Adrenal gland (tissue), 12 donors: ENCODE data around the gene GLIS1. TPM values are rescaled to one million over a fixed set of nuclear protein-coding genes. Genes with fewer than 3 reads are reported as not detected.

Experiments used
- DNase-seq, 7 donors: peaks; one replicate each; pipeline ENCODE4 v3.0.0-alpha.2; 2019 to 2020
- H3K27ac ChIP-seq, 5 donors: fragments of 200-600 bp; sonication (generic) in 4 of 5; 1 replicate in 3 of 5; 2 replicates in 2 of 5; pipeline versions ENCODE4 v1.5.1 to v1.8.0; 2016 to 2020; ENCODE audit warnings: mild to moderate bottlenecking in 1 of 5
- H3K27me3 ChIP-seq: fragments of 200-600 bp; 2 replicates; pipeline ENCODE4 v1.8.0; 2021
- H3K36me3 ChIP-seq, 2 donors: fragments of 200-600 bp; replicated peaks in 1 of 2; 1 replicate in 1 of 2; 2 replicates in 1 of 2; pipeline versions ENCODE4 v1.5.1 to v1.8.0; 2018 to 2022
- H3K4me1 ChIP-seq, 2 donors: fragments of 200-600 bp; replicated peaks in 1 of 2; 1 replicate in 1 of 2; 2 replicates in 1 of 2; pipeline versions ENCODE4 v1.5.1 to v1.8.0; 2018 to 2021
- H3K4me3 ChIP-seq, 4 donors: fragments of 200-600 bp; sonication (generic) in 3 of 4; one replicate each; pipeline ENCODE4 v1.5.1; 2016 to 2018
- H3K9me3 ChIP-seq, 3 donors: fragments of 200-600 bp; sonication (generic) in 1 of 3; replicated peaks in 1 of 3; 1 replicate in 2 of 3; 2 replicates in 1 of 3; pipeline versions ENCODE4 v1.5.1 to v1.8.0; 2016 to 2021
- CTCF ChIP-seq, 6 experiments: fragments of 450-650 bp in 4 of 6; fragments of 200-600 bp in 2 of 6; sonication (generic) in 1 of 6; IDR thresholded peaks; 1 replicate in 5 of 6; 2 replicates in 1 of 6; pipeline versions ENCODE4 v1.5.1 to v1.8.0; 2016 to 2021; ENCODE audit warnings: antibody characterized with exemption in 6 of 6, mild to moderate bottlenecking in 2 of 6, moderate library complexity in 1 of 6
- POLR2A ChIP-seq, 2 donors: fragments of 450-650 bp; IDR thresholded peaks; one replicate each; pipeline ENCODE4 v1.6.1; 2017; ENCODE audit warnings: antibody characterized with exemption in 2 of 2, mild to moderate bottlenecking in 2 of 2, moderate library complexity in 1 of 2
- WGBS, 4 donors: extraction: QIAGEN DNeasy Blood & Tissue Kit in 2 of 4; methylation state at CpG; one replicate each; pipeline versions ENCODE4 v1.1.5 to v1.1.7; 2013 to 2017; 5-methylcytosine and 5-hydroxymethylcytosine counted together
- intact Hi-C, 2 donors: fragments of 100-400 bp; cut with DNase I; formaldehyde crosslinking; loops; one replicate each; pipeline versions ENCODE4 v1.14.1 to v1.15.0; 2022 to 2023
- polyA plus RNA-seq, 3 donors: library from polyadenylated mRNA; stranded (reverse); fragments of 200-250 nt in 2 of 3; fragments of 350-450 nt in 1 of 3; fragmentation: Illumina TruSeq in 1 of 3; extraction: RNeasy Lipid Tissue Mini Kit (QIAGEN cat#74804) in 1 of 3; gene quantifications; one replicate each; pipeline ENCODE4 v1.2.3, GENCODE V29; 2013 to 2014
- total RNA-seq, 9 donors: library from RNA; depleted of rRNA in 4 of 9; stranded (reverse); fragments of >200 nt in 4 of 9; fragments of 120-200 nt in 1 of 9; fragmentation: NEBNext Ultra II Directional in 1 of 9; extraction: Animal tissue kit (Norgen Biotek cat#: 25700) in 1 of 9; gene quantifications; one replicate each; pipeline versions ENCODE4 v1.1.0 to v1.2.4, GENCODE V29; 2013 to 2023
- donor health status: healthy with polysubstance abuse.
- donor health status: Bipolar disorder and iron deficiency.
- donor health status: DM: yes; HTN: yes; CAD: no.
- donor health status: DM: no; HTN: no; CAD: no.
- donor health status: DM: no; HTN: no; CAD: no.
- donor health status: DM: yes; HTN: yes; CAD: no.

GLIS1 gene
- total and polyA plus RNA-seq, 12 donors: 0.08 to 0.37 (median 0.14) TPM; not detected in 6

GRCh38 chr1:53733447-53733931 lies 5.5 kb downstream of the GLIS1 start:
- TF ChIP-seq POLR2A (IDR thresholded peaks at IDR 0.05) (no peak), CTCF (IDR thresholded peaks at IDR 0.05) (no peak)
- H3K27ac ChIP-seq: no peak overlapping the region
- intact Hi-C loops: no loop called here

GRCh38 chr1:53732912-53733317 lies 6.0 kb downstream of the GLIS1 start:
- TF ChIP-seq CTCF (IDR thresholded peaks at IDR 0.05) (no peak), POLR2A (IDR thresholded peaks at IDR 0.05) (no peak)
- WGBS, 4 donors: 52 to 62% (median 55%) methylated on average over 6 of the region's 6 CpGs
- Histone ChIP-seq H3K36me3 (no peaks in the 10 kb centered on the region), H3K4me3 (no peak overlapping the region), H3K4me1 (peaks cover 0 to 4% of the 10 kb centered on the region in 2 donors), H3K9me3 (no peaks in the 10 kb centered on the region), H3K27ac (no peak overlapping the region), H3K27me3 (peaks cover 5% of the 10 kb centered on the region)
- DNase-seq: no peak
- intact Hi-C loops: no loop called here

More at GRCh38 chr1:53733447-53733931, 5.5 kb downstream of the GLIS1 start:
- DNase-seq: no peak
- Histone ChIP-seq H3K9me3 (no peaks in the 10 kb centered on the region), H3K4me3 (no peak overlapping the region), H3K27me3 (peaks cover 11% of the 10 kb centered on the region), H3K4me1 (peaks cover 0 to 9% of the 10 kb centered on the region in 2 donors), H3K36me3 (no peaks in the 10 kb centered on the region)
- 86 to 91% (median 88%) methylated on average over 12 of the region's 12 CpGs for WGBS, 4 donors

GRCh38 chr1:53732409-53732808 lies 6.6 kb downstream of the GLIS1 start:
- WGBS, 4 donors: 22 to 44% (median 37%) methylated on average over 3 of the region's 3 CpGs
- no peaks in the 10 kb centered on the region for H3K9me3 ChIP-seq
- H3K27me3 ChIP-seq: peaks cover under 1% of the 10 kb centered on the region
- no peak overlapping the region for H3K27ac ChIP-seq
- intact Hi-C loops: no loop called here
- DNase-seq: no peak
- H3K4me3 ChIP-seq: no peak overlapping the region
- no peaks in the 10 kb centered on the region for H3K36me3 ChIP-seq
- TF ChIP-seq CTCF (IDR thresholded peaks at IDR 0.05): no peak
- TF ChIP-seq POLR2A (IDR thresholded peaks at IDR 0.05): no peak
- no peaks in the 10 kb centered on the region for H3K4me1 ChIP-seq

GRCh38 chr1:53731779-53732305 lies 7.1 kb downstream of the GLIS1 start:
- intact Hi-C loops: no loop called here
- no peak overlapping the region for H3K27ac ChIP-seq
- H3K4me1 ChIP-seq: no peaks in the 10 kb centered on the region
- no peak for DNase-seq
- H3K27me3 ChIP-seq: no peaks in the 10 kb centered on the region
- 83 to 89% (median 87%) methylated on average over 7 to 8 of the region's 8 CpGs for WGBS, 4 donors
- no peaks in the 10 kb centered on the region for H3K36me3 ChIP-seq
- H3K4me3 ChIP-seq: no peak overlapping the region
- TF ChIP-seq CTCF (IDR thresholded peaks at IDR 0.05) (no peak), POLR2A (IDR thresholded peaks at IDR 0.05) (no peak)
- no peaks in the 10 kb centered on the region for H3K9me3 ChIP-seq
